ENCODE measurements around the gene TSPAN17. TPM values are rescaled to one million over a fixed set of nuclear protein-coding genes. Genes with fewer than 3 reads are reported as not detected.

TSPAN17 gene
- total and polyA plus RNA-seq, 9 donors, result 7.5 to 28.5 (median 14.9) TPM

DNA sequence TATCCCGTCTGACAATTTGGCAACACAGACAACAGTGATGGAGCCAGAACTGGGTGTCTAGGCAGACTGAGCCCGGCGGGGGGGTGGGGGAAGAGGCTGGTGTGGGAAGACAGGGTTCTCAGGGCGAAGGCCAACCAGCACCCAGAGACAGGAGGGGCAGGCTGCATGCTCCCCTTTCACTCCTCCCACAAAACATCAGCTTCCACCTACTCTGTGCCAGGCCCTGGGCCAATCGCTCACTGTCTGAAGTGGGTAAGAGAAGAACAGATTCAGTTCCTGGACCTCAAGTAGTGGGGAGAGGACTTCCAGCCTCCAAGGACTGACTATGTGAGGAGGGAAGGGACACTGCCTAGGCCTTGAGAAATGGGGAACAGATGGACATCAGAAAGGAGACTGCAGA is 19.7 kb upstream of the TSPAN17 start:
- H3K4me1 ChIP-seq (ENCODE audit: insufficient read depth), result peaks cover 7% of the 10 kb centered on the region
- intact Hi-C loops (cut with DNase I), result no loop called here
- TF ChIP-seq EP300 (IDR thresholded peaks at IDR 0.05) (no peak), POLR2A (IDR thresholded peaks at IDR 0.05) (no peak)
- TF ChIP-seq, protein P1, sequence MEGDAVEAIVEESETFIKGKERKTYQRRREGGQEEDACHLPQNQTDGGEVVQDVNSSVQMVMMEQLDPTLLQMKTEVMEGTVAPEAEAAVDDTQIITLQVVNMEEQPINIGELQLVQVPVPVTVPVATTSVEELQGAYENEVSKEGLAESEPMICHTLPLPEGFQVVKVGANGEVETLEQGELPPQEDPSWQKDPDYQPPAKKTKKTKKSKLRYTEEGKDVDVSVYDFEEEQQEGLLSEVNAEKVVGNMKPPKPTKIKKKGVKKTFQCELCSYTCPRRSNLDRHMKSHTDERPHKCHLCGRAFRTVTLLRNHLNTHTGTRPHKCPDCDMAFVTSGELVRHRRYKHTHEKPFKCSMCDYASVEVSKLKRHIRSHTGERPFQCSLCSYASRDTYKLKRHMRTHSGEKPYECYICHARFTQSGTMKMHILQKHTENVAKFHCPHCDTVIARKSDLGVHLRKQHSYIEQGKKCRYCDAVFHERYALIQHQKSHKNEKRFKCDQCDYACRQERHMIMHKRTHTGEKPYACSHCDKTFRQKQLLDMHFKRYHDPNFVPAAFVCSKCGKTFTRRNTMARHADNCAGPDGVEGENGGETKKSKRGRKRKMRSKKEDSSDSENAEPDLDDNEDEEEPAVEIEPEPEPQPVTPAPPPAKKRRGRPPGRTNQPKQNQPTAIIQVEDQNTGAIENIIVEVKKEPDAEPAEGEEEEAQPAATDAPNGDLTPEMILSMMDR (IDR thresholded peaks at IDR 0.05), result no peak
- WGBS, 3 donors, result 68 to 71% (median 70%) methylated on average over 5 of the region's 5 CpGs
- no peak for DNase-seq
- H3K27ac ChIP-seq, result no peak overlapping the region
- H3K4me3 ChIP-seq, result no peak overlapping the region
- H3K36me3 ChIP-seq, result no peaks in the 10 kb centered on the region
- H3K27me3 ChIP-seq, result no peaks in the 10 kb centered on the region
- no peaks in the 10 kb centered on the region for H3K9me3 ChIP-seq

DNA sequence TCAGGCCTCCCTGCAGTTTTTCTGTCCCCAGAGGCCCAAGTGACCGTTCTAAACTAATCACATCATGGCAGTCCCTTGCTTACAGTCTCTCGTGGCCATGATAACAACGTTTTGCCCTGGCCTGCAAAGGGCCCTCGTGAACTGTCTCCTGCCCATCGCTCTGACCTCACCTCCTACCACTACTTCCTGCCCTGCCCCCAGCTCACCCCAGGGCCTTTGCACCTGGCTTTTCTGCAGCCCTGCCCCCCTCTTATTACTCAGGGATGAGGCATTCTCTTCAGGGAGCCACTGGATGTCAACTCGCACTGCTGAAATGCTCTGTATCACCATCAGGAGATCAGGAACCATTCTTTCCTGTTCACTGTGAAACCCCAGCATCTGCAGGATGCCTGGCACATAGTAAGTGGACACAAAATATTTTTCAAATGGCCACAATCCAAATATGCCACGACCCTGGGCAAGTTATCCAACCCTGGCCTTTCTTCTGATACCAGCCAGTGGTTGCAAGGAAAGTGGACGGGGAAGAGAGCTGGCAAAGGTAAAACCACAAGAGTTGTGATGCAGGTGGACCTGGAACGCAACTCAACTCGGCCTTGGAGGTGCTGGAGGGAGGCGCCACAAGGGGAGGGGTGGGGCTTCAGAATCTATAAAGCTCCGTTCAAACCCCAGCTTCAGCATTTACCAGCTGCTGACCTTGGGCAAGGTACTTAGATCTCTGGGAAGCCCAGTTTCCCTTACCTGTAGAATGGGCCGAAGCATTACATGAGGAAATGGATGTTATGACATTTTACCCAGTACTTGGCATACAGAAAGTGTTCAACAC is 18.7 kb upstream of the TSPAN17 start:
- Histone ChIP-seq H3K27ac (no peak overlapping the region), H3K4me1 (ENCODE audit: insufficient read depth) (peaks cover 7% of the 10 kb centered on the region), H3K27me3 (no peaks in the 10 kb centered on the region), H3K36me3 (no peaks in the 10 kb centered on the region), H3K9me3 (no peaks in the 10 kb centered on the region), H3K4me3 (no peak overlapping the region)
- intact Hi-C loops (cut with DNase I), result no loop called here
- no peak for TF ChIP-seq EP300 (IDR thresholded peaks at IDR 0.05)
- TF ChIP-seq POLR2A (IDR thresholded peaks at IDR 0.05), result no peak
- TF ChIP-seq, protein P1 (IDR thresholded peaks at IDR 0.05), result no peak
- WGBS, 3 donors, result 46 to 49% (median 49%) methylated on average over 13 of the region's 13 CpGs
- DNase-seq, result no peak

DNA sequence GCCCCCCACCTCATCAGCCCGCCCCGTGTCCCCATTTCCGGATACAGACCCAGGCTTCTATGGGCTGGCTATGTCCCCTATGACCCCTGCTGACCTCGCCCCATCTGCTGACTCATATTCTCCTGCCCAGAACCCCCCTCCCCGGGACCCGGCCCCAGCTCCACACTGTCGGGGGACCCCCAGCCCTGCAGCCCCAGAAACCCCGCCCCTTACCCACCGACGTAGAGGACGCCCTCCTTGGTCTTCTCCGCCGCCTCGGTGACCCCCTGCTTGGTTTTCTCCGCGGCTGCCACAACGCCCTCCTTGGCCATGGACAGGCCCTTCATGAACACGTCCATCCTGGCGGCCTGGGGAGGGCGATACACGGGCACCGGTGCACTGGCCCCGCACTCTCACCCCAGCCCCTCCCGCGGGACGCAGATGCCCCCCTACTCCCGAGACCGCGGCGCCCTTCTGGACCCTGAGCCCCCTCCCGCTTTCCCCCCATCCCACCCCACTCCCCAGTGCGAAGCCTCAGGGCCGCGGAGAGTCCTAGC is 17.9 kb upstream of the TSPAN17 start:
- DNase-seq, result no peak
- Histone ChIP-seq H3K27me3 (no peaks in the 10 kb centered on the region), H3K27ac (no peak overlapping the region), H3K4me1 (ENCODE audit: insufficient read depth) (peaks cover 7% of the 10 kb centered on the region), H3K36me3 (no peaks in the 10 kb centered on the region), H3K9me3 (no peaks in the 10 kb centered on the region), H3K4me3 (no peak overlapping the region)
- TF ChIP-seq POLR2A (IDR thresholded peaks at IDR 0.05), result no peak
- TF ChIP-seq, protein P1 (IDR thresholded peaks at IDR 0.05), result no peak
- intact Hi-C loops (cut with DNase I), result no loop called here
- WGBS, 3 donors, result 3 to 7% (median 5%) methylated on average over 33 to 34 of the region's 34 CpGs

DNA sequence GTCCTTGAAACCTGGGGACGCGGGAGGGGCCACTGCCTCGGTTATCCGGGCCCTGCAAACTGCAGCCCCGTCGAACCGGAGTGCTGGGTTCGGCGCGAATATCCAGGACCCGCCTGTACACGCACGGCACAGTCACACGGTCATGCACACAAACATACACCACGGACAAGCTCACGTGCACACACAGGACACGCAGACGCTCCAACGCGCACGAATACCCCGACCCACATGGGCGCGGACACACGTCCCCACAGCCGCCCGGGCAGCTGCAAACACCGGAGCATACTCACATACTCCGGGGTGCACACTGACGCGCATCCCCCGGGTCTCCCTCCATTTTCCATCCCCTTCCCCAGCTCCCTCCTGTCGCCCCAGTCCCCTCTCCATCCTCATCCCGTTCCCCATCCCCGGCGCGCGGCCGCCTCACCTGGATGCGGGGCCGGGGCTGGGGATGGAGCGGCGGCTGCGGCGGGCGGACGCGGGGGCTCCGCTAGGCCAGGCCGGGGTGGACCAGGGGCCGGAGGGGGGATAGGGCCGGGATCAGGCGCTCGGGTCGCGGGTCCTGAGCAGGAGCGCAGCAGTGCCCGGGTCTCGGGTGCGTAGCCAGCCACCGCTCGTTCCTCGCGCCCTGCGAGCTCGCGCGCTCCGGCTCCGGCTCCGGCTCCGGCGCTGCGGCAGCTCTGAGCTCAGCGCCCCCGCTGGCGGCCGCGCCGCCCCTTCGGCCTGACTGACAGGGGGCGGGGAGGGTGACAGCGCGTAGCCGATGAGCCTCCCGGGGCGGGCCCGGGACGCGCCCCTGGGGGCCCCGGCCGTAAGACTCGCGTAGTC is 17.2 kb upstream of the TSPAN17 start, which contains the start of the genes EIF4E1B and SNCB:
TSS of gene EIF4E1B (plus strand) at position 823 of the 828 bp plus-strand sequence. CDS start 12,113 bp downstream, outside the sequence.
TSS of gene SNCB (minus strand) at position 682 of the 828 bp plus-strand sequence. CDS start 880 bp downstream, outside the sequence.
- WGBS, 3 donors, result 1% methylated on average over 91 to 94 of the region's 94 CpGs
- Histone ChIP-seq H3K27ac (no peak within 1 kb of the TSS), H3K9me3 (no peaks in the 10 kb centered on the region), H3K4me1 (ENCODE audit: insufficient read depth) (peaks cover 7% of the 10 kb centered on the region), H3K27me3 (no peaks in the 10 kb centered on the region), H3K4me3 (no peak within 1 kb of the TSS), H3K36me3 (no peaks in the 10 kb centered on the region)
- no peak for TF ChIP-seq EP300 (IDR thresholded peaks at IDR 0.05)
- no peak for TF ChIP-seq POLR2A (IDR thresholded peaks at IDR 0.05)
- TF ChIP-seq, protein P1 (IDR thresholded peaks at IDR 0.05), result no peak
- intact Hi-C loops (cut with DNase I), result no loop called here
- DNase-seq, result no peak
